Measurements from ENCODE around the gene R3HDM2.

DNA sequence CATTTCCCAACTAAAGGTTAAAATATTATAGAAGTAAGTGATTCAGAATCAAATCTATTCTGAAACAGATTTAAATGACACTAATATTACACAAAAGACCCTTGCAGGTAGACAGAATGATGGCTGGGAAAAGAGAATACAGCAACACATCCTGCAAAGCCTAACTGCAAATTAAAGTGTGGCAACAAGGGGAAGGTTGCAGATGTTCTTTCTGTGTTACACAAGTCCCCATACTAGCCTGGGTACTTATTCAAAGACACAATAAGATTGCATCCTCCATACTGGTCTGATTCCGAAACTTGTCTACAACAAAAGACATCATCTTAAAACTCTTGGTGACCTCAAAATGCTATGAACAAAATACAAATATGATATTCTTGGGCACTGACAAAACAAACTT, 50.5 kb downstream of the R3HDM2 start:
- TF ChIP-seq, protein P1, sequence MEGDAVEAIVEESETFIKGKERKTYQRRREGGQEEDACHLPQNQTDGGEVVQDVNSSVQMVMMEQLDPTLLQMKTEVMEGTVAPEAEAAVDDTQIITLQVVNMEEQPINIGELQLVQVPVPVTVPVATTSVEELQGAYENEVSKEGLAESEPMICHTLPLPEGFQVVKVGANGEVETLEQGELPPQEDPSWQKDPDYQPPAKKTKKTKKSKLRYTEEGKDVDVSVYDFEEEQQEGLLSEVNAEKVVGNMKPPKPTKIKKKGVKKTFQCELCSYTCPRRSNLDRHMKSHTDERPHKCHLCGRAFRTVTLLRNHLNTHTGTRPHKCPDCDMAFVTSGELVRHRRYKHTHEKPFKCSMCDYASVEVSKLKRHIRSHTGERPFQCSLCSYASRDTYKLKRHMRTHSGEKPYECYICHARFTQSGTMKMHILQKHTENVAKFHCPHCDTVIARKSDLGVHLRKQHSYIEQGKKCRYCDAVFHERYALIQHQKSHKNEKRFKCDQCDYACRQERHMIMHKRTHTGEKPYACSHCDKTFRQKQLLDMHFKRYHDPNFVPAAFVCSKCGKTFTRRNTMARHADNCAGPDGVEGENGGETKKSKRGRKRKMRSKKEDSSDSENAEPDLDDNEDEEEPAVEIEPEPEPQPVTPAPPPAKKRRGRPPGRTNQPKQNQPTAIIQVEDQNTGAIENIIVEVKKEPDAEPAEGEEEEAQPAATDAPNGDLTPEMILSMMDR (conservative IDR thresholded peaks at IDR 0.05; ENCODE audit: low read depth, low read length) = no peak
- no peak for TF ChIP-seq EZH2 (IDR thresholded peaks at IDR 0.05; ENCODE audit: borderline replicate concordance, low read depth, low read length, poor library complexity, severe bottlenecking)

Measured in A673 (cell line).